ENCODE data around the gene ITIH5. TPM values are rescaled to one million over a fixed set of nuclear protein-coding genes. Genes with fewer than 3 reads are reported as not detected.

The ITIH5 gene
- total and polyA plus RNA-seq, 2 of the 13 experiments (the other 11 are each of a cell fraction or from before 2014, with no cell fraction given), result 4.7 to 8.9 TPM

DNA sequence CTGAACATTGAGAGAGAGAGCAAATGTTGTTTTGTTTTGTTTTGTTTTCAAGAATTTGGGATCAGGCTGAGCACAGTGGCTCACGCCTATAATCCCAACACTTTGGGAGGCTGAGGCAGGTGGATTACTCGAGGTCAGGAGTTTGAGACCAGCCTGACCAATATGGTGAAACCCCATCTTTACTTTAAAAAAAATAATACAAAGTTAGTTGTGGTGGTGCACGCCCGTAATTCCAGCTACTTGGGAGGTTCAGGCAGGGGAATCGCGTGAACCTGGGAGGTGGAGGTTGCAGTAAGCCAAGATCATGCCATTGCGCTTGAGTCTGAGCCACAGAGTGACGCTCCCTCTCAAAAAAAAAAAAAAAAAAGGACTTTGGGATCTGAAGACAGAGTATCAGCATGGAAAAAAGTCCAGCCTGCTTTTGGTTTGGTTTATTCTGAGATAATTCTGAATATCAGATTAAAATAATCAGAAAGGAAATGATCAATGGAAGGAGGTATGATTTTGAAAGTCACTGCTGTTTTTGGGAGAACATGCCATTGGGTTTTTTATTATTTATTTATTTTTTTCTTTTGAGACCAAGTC is 34.5 kb upstream of the ITIH5 start (continued):
- TF ChIP-seq, protein P1, sequence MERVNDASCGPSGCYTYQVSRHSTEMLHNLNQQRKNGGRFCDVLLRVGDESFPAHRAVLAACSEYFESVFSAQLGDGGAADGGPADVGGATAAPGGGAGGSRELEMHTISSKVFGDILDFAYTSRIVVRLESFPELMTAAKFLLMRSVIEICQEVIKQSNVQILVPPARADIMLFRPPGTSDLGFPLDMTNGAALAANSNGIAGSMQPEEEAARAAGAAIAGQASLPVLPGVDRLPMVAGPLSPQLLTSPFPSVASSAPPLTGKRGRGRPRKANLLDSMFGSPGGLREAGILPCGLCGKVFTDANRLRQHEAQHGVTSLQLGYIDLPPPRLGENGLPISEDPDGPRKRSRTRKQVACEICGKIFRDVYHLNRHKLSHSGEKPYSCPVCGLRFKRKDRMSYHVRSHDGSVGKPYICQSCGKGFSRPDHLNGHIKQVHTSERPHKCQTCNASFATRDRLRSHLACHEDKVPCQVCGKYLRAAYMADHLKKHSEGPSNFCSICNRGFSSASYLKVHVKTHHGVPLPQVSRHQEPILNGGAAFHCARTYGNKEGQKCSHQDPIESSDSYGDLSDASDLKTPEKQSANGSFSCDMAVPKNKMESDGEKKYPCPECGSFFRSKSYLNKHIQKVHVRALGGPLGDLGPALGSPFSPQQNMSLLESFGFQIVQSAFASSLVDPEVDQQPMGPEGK (CRISPR knock-in tag; IDR thresholded peaks at IDR 0.05), result 0 out of 2 replicates have a peak, but pooled peaks have one; percentile 0
- TF ChIP-seq MAZ (IDR thresholded peaks at IDR 0.05; ENCODE audit: borderline replicate concordance, low read depth, low read length), result no peak
- TF ChIP-seq MAZ (CRISPR knock-in tag; IDR thresholded peaks at IDR 0.05; ENCODE audit: low read depth), result no peak
- TF ChIP-seq, protein P2, sequence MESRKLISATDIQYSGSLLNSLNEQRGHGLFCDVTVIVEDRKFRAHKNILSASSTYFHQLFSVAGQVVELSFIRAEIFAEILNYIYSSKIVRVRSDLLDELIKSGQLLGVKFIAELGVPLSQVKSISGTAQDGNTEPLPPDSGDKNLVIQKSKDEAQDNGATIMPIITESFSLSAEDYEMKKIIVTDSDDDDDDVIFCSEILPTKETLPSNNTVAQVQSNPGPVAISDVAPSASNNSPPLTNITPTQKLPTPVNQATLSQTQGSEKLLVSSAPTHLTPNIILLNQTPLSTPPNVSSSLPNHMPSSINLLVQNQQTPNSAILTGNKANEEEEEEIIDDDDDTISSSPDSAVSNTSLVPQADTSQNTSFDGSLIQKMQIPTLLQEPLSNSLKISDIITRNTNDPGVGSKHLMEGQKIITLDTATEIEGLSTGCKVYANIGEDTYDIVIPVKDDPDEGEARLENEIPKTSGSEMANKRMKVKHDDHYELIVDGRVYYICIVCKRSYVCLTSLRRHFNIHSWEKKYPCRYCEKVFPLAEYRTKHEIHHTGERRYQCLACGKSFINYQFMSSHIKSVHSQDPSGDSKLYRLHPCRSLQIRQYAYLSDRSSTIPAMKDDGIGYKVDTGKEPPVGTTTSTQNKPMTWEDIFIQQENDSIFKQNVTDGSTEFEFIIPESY (CRISPR knock-in tag; IDR thresholded peaks at IDR 0.05), result peak; percentile 34; the same call in 1 of the 2 replicates
- no peak for TF ChIP-seq ZNF614 (CRISPR knock-in tag; IDR thresholded peaks at IDR 0.05; ENCODE audit: borderline replicate concordance)
- TF ChIP-seq KLF11 (CRISPR knock-in tag; IDR thresholded peaks at IDR 0.05), result no peak
- no peak for TF ChIP-seq ZNF772 (CRISPR knock-in tag; IDR thresholded peaks at IDR 0.05)
- TF ChIP-seq ZNF367 (CRISPR knock-in tag; IDR thresholded peaks at IDR 0.05; ENCODE audit: borderline replicate concordance), result no peak
- TF ChIP-seq ZMYM3 (CRISPR knock-in tag; IDR thresholded peaks at IDR 0.05), result peak; percentile 49
- no peak for TF ChIP-seq SMAD9 (CRISPR knock-in tag; IDR thresholded peaks at IDR 0.05)
- TF ChIP-seq, protein P3, sequence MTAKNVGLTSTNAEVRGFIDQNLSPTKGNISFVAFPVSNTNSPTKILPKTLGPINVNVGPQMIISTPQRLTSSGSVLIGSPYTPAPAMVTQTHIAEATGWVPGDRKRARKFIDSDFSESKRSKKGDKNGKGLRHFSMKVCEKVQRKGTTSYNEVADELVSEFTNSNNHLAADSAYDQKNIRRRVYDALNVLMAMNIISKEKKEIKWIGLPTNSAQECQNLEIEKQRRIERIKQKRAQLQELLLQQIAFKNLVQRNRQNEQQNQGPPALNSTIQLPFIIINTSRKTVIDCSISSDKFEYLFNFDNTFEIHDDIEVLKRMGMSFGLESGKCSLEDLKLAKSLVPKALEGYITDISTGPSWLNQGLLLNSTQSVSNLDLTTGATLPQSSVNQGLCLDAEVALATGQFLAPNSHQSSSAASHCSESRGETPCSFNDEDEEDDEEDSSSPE (CRISPR knock-in tag; IDR thresholded peaks at IDR 0.05), result no peak
- no peak for TF ChIP-seq ZNF3 (CRISPR knock-in tag; IDR thresholded peaks at IDR 0.05)
- TF ChIP-seq PAWR (CRISPR knock-in tag; IDR thresholded peaks at IDR 0.05; ENCODE audit: borderline replicate concordance), result no peak
- no peak for TF ChIP-seq ZNF33A (CRISPR knock-in tag; IDR thresholded peaks at IDR 0.05; ENCODE audit: borderline replicate concordance)
- no peak for TF ChIP-seq NBN (conservative IDR thresholded peaks at IDR 0.05)
- TF ChIP-seq ZNF768 (CRISPR knock-in tag; IDR thresholded peaks at IDR 0.05), result no peak
- TF ChIP-seq, protein P4, sequence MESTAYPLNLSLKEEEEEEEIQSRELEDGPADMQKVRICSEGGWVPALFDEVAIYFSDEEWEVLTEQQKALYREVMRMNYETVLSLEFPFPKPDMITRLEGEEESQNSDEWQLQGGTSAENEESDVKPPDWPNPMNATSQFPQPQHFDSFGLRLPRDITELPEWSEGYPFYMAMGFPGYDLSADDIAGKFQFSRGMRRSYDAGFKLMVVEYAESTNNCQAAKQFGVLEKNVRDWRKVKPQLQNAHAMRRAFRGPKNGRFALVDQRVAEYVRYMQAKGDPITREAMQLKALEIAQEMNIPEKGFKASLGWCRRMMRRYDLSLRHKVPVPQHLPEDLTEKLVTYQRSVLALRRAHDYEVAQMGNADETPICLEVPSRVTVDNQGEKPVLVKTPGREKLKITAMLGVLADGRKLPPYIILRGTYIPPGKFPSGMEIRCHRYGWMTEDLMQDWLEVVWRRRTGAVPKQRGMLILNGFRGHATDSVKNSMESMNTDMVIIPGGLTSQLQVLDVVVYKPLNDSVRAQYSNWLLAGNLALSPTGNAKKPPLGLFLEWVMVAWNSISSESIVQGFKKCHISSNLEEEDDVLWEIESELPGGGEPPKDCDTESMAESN (CRISPR knock-in tag; conservative IDR thresholded peaks at IDR 0.05), result no peak
- TF ChIP-seq PCBP2 (optimal IDR thresholded peaks at IDR 0.05; ENCODE audit: low read depth, low read length, poor library complexity, severe bottlenecking), result no peak
- TF ChIP-seq CCDC6 (CRISPR knock-in tag; IDR thresholded peaks at IDR 0.05), result no peak
- no peak for TF ChIP-seq ATAD3A (CRISPR knock-in tag; IDR thresholded peaks at IDR 0.05)
- TF ChIP-seq AGO2 (optimal IDR thresholded peaks at IDR 0.05; ENCODE audit: low read depth, low read length), result peak; percentile 15
- TF ChIP-seq ZNF780A (CRISPR knock-in tag; IDR thresholded peaks at IDR 0.05), result no peak
- TF ChIP-seq KDM1A (CRISPR knock-in tag; IDR thresholded peaks at IDR 0.05), result peak; percentile 17; the same call in 1 of the 2 replicates
- TF ChIP-seq, protein P5, sequence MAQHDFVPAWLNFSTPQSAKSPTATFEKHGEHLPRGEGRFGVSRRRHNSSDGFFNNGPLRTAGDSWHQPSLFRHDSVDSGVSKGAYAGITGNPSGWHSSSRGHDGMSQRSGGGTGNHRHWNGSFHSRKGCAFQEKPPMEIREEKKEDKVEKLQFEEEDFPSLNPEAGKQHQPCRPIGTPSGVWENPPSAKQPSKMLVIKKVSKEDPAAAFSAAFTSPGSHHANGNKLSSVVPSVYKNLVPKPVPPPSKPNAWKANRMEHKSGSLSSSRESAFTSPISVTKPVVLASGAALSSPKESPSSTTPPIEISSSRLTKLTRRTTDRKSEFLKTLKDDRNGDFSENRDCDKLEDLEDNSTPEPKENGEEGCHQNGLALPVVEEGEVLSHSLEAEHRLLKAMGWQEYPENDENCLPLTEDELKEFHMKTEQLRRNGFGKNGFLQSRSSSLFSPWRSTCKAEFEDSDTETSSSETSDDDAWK (CRISPR knock-in tag; IDR thresholded peaks at IDR 0.05), result no peak
